Measurements from ENCODE around the gene ZBTB33. TPM values are rescaled to one million over a fixed set of nuclear protein-coding genes. Genes with fewer than 3 reads are reported as not detected.
A peak's percentile ranks its signal among the peaks of the same experiment; 100 is the strongest.

ZBTB33 gene
- total and polyA plus RNA-seq, 2 of the 13 experiments (the other 11 are each of a cell fraction or from before 2014, with no cell fraction given) = 6.5 to 20.2 TPM

- no peak for TF ChIP-seq E2F2 (CRISPR knock-in tag; IDR thresholded peaks at IDR 0.05; ENCODE audit: borderline replicate concordance)
- no peak for TF ChIP-seq HMGXB4 (CRISPR knock-in tag; IDR thresholded peaks at IDR 0.05; ENCODE audit: borderline replicate concordance in 1 of 2, low read depth in 1 of 2)
- no peak for TF ChIP-seq RBM39 (IDR thresholded peaks at IDR 0.05; ENCODE audit: low read depth, low read length, poor library complexity, severe bottlenecking)
- TF ChIP-seq ZNF367 (CRISPR knock-in tag; IDR thresholded peaks at IDR 0.05; ENCODE audit: borderline replicate concordance) = no peak
- TF ChIP-seq ZC3H13 (CRISPR knock-in tag; IDR thresholded peaks at IDR 0.05) = no peak
- TF ChIP-seq ZNF496 (CRISPR knock-in tag; IDR thresholded peaks at IDR 0.05; ENCODE audit: insufficient replicate concordance) = no peak
- TF ChIP-seq ZNF329 (CRISPR knock-in tag; IDR thresholded peaks at IDR 0.05; ENCODE audit: low read depth) = no peak
- peak; percentile 35; the same call in 1 of the 2 replicates for TF ChIP-seq SRF (IDR thresholded peaks at IDR 0.05; ENCODE audit: low read depth, low read length)
- TF ChIP-seq CBX1 (IDR thresholded peaks at IDR 0.05; ENCODE audit: low read depth) = peak; percentile 55
- TF ChIP-seq HNF4A (CRISPR knock-in tag; IDR thresholded peaks at IDR 0.05) = peak; percentile 83
- no peak for TF ChIP-seq ZFYVE20 (CRISPR knock-in tag; IDR thresholded peaks at IDR 0.05; ENCODE audit: borderline replicate concordance, low read depth)
- TF ChIP-seq CHCHD3 (CRISPR knock-in tag; IDR thresholded peaks at IDR 0.05) = no peak
- TF ChIP-seq XRCC5 (optimal IDR thresholded peaks at IDR 0.05; ENCODE audit: low read length) = peak; percentile 25
- no peak for TF ChIP-seq CCDC6 (CRISPR knock-in tag; IDR thresholded peaks at IDR 0.05)
- TF ChIP-seq EED (CRISPR knock-in tag; IDR thresholded peaks at IDR 0.05) = no peak
- TF ChIP-seq ELF4 (CRISPR knock-in tag; IDR thresholded peaks at IDR 0.05; ENCODE audit: borderline replicate concordance) = no peak
- no peak for TF ChIP-seq ZBTB39 (CRISPR knock-in tag; IDR thresholded peaks at IDR 0.05)
- no peak for TF ChIP-seq ZNF276 (CRISPR knock-in tag; IDR thresholded peaks at IDR 0.05; ENCODE audit: low read depth)
- TF ChIP-seq MNT (IDR thresholded peaks at IDR 0.05) = no peak
Measured at GRCh38 chrX:120286733-120287512, 36.3 kb downstream of the ZBTB33 start (continued).

All from HepG2 (cell line).